A549 (cell line): Measurements from ENCODE around the gene CXCL10.

Source experiments
- CEBPB ChIP-seq, 2 experiments: fragments of >200 bp in 1 of 2; sonication (Bioruptor Twin) in 1 of 2; formaldehyde crosslinking in 1 of 2; IDR thresholded peaks; 2 replicates each; pipeline ENCODE4 v1.6.1; 2012 to 2016
- ESRRA ChIP-seq: fragments of 150-350 bp; IDR thresholded peaks from 2 replicates; pipeline ENCODE4 v1.6.1; 2014; ENCODE audit warnings: mild to moderate bottlenecking, low read length, borderline replicate concordance
- JUNB ChIP-seq: fragments of >200 bp; sonication (Bioruptor Twin); formaldehyde crosslinking; IDR thresholded peaks from 2 replicates; pipeline ENCODE4 v1.6.1; 2016
- KDM1A ChIP-seq: fragments of 200-600 bp; sonication (generic); IDR thresholded peaks from 2 replicates; pipeline ENCODE4 v1.6.1; 2016; ENCODE audit warnings: low read depth, mild to moderate bottlenecking
- MAFK ChIP-seq: fragments of 450-650 bp; IDR thresholded peaks from 2 replicates; pipeline ENCODE4 v1.6.1; 2014; ENCODE audit not compliant: partially characterized antibody
- POLR2A ChIP-seq: IDR thresholded peaks from 2 replicates; pipeline ENCODE4 v1.6.1; 2012; ENCODE audit warnings: mild to moderate bottlenecking, low read length
- RAD21 ChIP-seq, 2 experiments: fragments of >200 bp in 1 of 2; sonication (Bioruptor Twin) in 1 of 2; formaldehyde crosslinking in 1 of 2; IDR thresholded peaks in 1 of 2; conservative IDR thresholded peaks in 1 of 2; 2 replicates in 1 of 2; 3 replicates in 1 of 2; pipeline ENCODE4 v1.6.1; 2012 to 2018; ENCODE audit warnings: inconsistent platforms in 1 of 2
- RFX5 ChIP-seq: fragments of 450-650 bp; IDR thresholded peaks from 2 replicates; pipeline ENCODE4 v1.7.1; 2014; ENCODE audit warnings: antibody characterized with exemption, mild to moderate bottlenecking, moderate library complexity
- TF ChIP-seq, protein P1 (sequence below): fragments of >200 bp; sonication (Bioruptor Twin); formaldehyde crosslinking; IDR thresholded peaks from 3 replicates; pipeline ENCODE4 v1.5.1; 2016

DNA sequence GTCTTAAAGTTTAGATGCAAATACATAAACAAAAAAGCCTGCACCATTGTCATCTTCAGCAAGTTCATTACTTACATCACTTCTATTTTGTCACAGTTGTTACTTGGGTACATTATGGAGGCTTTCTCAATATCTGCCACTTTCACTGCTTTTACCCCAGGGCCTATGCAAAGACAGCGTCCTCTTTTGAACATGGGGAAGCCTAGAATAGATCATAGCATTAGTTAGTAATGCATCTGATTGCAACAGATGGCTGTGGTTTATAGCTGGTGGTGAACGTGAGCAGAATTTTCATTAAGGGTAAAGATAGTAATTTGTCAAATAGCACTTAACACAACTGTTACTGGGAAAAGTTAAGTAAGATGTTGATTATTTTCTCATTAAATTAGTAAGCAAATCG lies 11.8 kb upstream of the CXCL10 start:
- TF ChIP-seq JUNB (no peak), RFX5 (no peak), CEBPB (IDR thresholded peaks at IDR 0.05) (no peak), POLR2A (no peak), KDM1A (no peak), MAFK (no peak), ESRRA (no peak), RAD21 (conservative IDR thresholded peaks at IDR 0.05 in 1 of 2, IDR thresholded peaks at IDR 0.05 in 1 of 2) (no peak)
- TF ChIP-seq, protein P1, sequence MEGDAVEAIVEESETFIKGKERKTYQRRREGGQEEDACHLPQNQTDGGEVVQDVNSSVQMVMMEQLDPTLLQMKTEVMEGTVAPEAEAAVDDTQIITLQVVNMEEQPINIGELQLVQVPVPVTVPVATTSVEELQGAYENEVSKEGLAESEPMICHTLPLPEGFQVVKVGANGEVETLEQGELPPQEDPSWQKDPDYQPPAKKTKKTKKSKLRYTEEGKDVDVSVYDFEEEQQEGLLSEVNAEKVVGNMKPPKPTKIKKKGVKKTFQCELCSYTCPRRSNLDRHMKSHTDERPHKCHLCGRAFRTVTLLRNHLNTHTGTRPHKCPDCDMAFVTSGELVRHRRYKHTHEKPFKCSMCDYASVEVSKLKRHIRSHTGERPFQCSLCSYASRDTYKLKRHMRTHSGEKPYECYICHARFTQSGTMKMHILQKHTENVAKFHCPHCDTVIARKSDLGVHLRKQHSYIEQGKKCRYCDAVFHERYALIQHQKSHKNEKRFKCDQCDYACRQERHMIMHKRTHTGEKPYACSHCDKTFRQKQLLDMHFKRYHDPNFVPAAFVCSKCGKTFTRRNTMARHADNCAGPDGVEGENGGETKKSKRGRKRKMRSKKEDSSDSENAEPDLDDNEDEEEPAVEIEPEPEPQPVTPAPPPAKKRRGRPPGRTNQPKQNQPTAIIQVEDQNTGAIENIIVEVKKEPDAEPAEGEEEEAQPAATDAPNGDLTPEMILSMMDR, result no peak
